Measurements from ENCODE around the gene CNOT8.
"Not testable (repeated sequence)": the region's sequence is repeated elsewhere in the genome, so short reads cannot be mapped to it uniquely, and the experiment has no call there.

The CNOT8 gene

GRCh38 chr5:154858297-154858971, at the start of gene CNOT8:
TSS of gene CNOT8 (plus strand) at chr5:154858627. CDS start at chr5:154863279, 4,652 bp downstream.
- DNase-seq, result peak; percentile 80 to 97

GRCh38 chr5:154811239-154811638, 47.2 kb upstream of the CNOT8 start:
- no peak for DNase-seq

GRCh38 chr5:154811653-154812465, 46.6 kb upstream of the CNOT8 start:
- peak; percentile 33 to 37 for DNase-seq

GRCh38 chr5:154813158-154813557, 45.3 kb upstream of the CNOT8 start:
- DNase-seq, result no peak

- DNase-seq, result no peak
Measured at GRCh38 chr5:154813736-154814135, 44.7 kb upstream of the CNOT8 start.

GRCh38 chr5:154815025-154815424, 43.4 kb upstream of the CNOT8 start:
- no peak for DNase-seq

GRCh38 chr5:154815684-154816247, 42.7 kb upstream of the CNOT8 start:
- no peak for DNase-seq

GRCh38 chr5:154816891-154817492, 41.4 kb upstream of the CNOT8 start:
- DNase-seq, result no peak

- DNase-seq, result no peak
Measured at GRCh38 chr5:154817815-154818214, 40.6 kb upstream of the CNOT8 start.

- no peak for DNase-seq
Measured at GRCh38 chr5:154818471-154819116, 39.8 kb upstream of the CNOT8 start.

GRCh38 chr5:154819546-154819945, 38.9 kb upstream of the CNOT8 start:
- DNase-seq, result no peak

GRCh38 chr5:154820383-154820782, 38.0 kb upstream of the CNOT8 start:
- no peak for DNase-seq

GRCh38 chr5:154822896-154823295, 35.5 kb upstream of the CNOT8 start:
- not testable (repeated sequence) for DNase-seq

- no peak for DNase-seq
Measured at GRCh38 chr5:154823605-154824004, 34.8 kb upstream of the CNOT8 start.

- no peak for DNase-seq
Measured at GRCh38 chr5:154824070-154824469, 34.4 kb upstream of the CNOT8 start.

GRCh38 chr5:154829181-154829588, 29.2 kb upstream of the CNOT8 start:
- DNase-seq, result no peak

GRCh38 chr5:154829589-154830218, 28.7 kb upstream of the CNOT8 start:
- DNase-seq, result no peak

- no peak for DNase-seq
Measured at GRCh38 chr5:154830219-154830595, 28.2 kb upstream of the CNOT8 start.

GRCh38 chr5:154830596-154830995, 27.8 kb upstream of the CNOT8 start:
- DNase-seq, result no peak

GRCh38 chr5:154831451-154831850, 27.0 kb upstream of the CNOT8 start:
- no peak for DNase-seq

GRCh38 chr5:154832804-154833203, 25.6 kb upstream of the CNOT8 start:
- not testable (repeated sequence) for DNase-seq

GRCh38 chr5:154834053-154834452, 24.4 kb upstream of the CNOT8 start:
- no peak for DNase-seq

- not testable (repeated sequence) for DNase-seq
Measured at GRCh38 chr5:154835701-154836052, 22.8 kb upstream of the CNOT8 start.
